Keratinocyte (primary cell): ENCODE results near the gene MGAT5.

Source experiments
- CTCF ChIP-seq, 3 experiments: IDR thresholded peaks in 1 of 3; conservative IDR thresholded peaks in 1 of 3; optimal IDR thresholded peaks in 1 of 3; 2 replicates in 2 of 3; 3 replicates in 1 of 3; pipeline versions ENCODE3 to v1.5.1; 2011; ENCODE audit warnings: low read length in 3 of 3, mild to moderate bottlenecking in 3 of 3, moderate library complexity in 2 of 3, control low read depth in 1 of 3, inconsistent platforms in 1 of 3; ENCODE audit not compliant: insufficient read depth in 2 of 3; ENCODE audit errors: extremely low read depth in 1 of 3
- EZH2 ChIP-seq: IDR thresholded peaks from one replicate; pipeline ENCODE4 v1.6.1; 2012; ENCODE audit warnings: inconsistent platforms, mild to moderate bottlenecking, low read length, moderate library complexity

- no peak for TF ChIP-seq CTCF (optimal IDR thresholded peaks at IDR 0.05 in 1 of 3, IDR thresholded peaks at IDR 0.05 in 1 of 3, conservative IDR thresholded peaks at IDR 0.05 in 1 of 3; ENCODE audit: extremely low read depth in 1 of 3, insufficient read depth in 2 of 3, low read length in 3 of 3)
- TF ChIP-seq EZH2, result no peak
These were observed 41.6 kb downstream of the MGAT5 start for GRCh38 chr2:134295441-134295840.
